ENCODE results near the gene GSK3A. TPM values are rescaled to one million over a fixed set of nuclear protein-coding genes. Genes with fewer than 3 reads are reported as not detected.

The GSK3A gene
- total RNA-seq, 1 experiment from 2014 or later, result 46.0 TPM

DNA sequence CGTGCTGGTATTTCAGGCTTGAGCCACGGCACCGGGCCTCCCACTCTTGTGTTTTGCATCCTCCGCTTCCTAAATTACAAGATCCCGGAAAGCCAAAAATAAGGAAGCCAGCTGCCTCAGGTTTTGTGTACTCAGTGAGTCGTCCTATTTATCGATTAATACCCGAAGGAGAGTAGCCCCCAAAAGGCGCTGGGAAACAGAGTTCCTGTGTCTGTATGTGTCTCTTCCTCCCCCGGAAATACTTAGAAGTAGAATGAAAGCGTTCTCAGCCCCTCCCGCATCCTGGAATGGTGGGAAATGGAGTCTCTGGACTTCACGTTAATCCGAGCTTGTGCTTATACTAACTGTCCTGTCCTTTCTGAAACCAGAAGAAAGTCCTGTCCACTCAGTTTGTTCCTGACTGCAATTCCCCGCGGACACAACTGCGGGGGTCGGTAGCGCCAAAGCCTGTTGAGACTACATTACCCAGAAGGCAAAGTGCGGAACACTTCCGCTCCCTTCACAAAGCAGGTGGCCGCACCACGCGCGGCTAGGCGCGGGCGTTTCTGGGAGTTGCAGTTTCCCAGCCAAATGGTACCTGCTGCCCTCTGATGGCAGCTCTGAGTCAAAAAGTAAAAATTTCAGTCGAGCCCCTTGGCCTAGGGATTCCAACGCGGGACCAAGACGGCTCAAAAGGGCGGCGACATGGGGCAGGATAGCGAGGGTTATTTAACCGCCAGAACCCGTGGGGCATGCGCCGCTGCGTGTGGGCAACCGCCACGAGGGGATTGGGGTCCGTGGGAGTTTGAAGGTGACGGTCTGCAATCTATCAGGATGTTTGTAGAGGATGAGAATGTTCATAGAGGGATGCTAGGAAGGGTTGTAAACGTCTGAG, 2.2 kb upstream of the GSK3A start:
- in situ Hi-C loops (cut with HindIII; ENCODE audit: low pct_unique_long_range_greater_than_20kb, low sequenced_read_pairs) (no loop called here), intact Hi-C loops (cut with micrococcal nuclease; ENCODE audit: unreplicated experiment) (loop anchor here (5.0 kb wide), 1 partner anchor 38 kb away; no protein-coding TSS in a partner anchor)
- Histone ChIP-seq H3K9me3 (ENCODE audit: control insufficient read depth, insufficient read depth, low read depth, low read length) (no peaks in the 10 kb centered on the region), H3K4me3 (ENCODE audit: low read depth in 2 of 2, low read length in 2 of 2) (peak overlapping the region; percentile 73 to 80), H3K27me3 (ENCODE audit: control insufficient read depth, insufficient read depth, low read length) (no peaks in the 10 kb centered on the region), H3K27ac (ENCODE audit: low read length) (peak overlapping the region; percentile 92), H3K36me3 (ENCODE audit: control insufficient read depth, insufficient read depth, low read length) (peaks cover 5% of the 10 kb centered on the region; the same call in 1 of the 2 replicates), H3K4me1 (ENCODE audit: control insufficient read depth, insufficient read depth, low read length) (peaks cover 27% of the 10 kb centered on the region)
- ChIA-PET CTCF (interaction anchor here (0.5 to 4.5 kb wide), 3 partner anchors 17 to 81 kb away, joined by 3 to 38 read pairs (median 4); no protein-coding TSS in a partner anchor), POLR2A (no interaction called here)
- TF ChIP-seq REST (IDR thresholded peaks at IDR 0.05; ENCODE audit: insufficient read depth in 1 of 2, low read depth in 2 of 2, low read length in 1 of 2) (no peak), CTCF (IDR thresholded peaks at IDR 0.05) (peak; percentile 79), POLR2AphosphoS5 (IDR thresholded peaks at IDR 0.05; ENCODE audit: low read depth, low read length) (no peak), TCF7L2 (IDR thresholded peaks at IDR 0.05; ENCODE audit: low read depth, low read length) (peak; percentile 69)
- ATAC-seq (peak; percentile 61), DNase-seq (ENCODE audit: low read depth, low spot score) (peak; percentile 86)
- BruUV-seq (replicated peaks), result no TSS peak

- Histone ChIP-seq H3K4me1 (ENCODE audit: control insufficient read depth, insufficient read depth, low read length) (peaks cover 21% of the 10 kb centered on the region), H3K9me3 (ENCODE audit: control insufficient read depth, insufficient read depth, low read depth, low read length) (no peaks in the 10 kb centered on the region), H3K27ac (ENCODE audit: low read length) (peak overlapping the region; percentile 94), H3K27me3 (ENCODE audit: control insufficient read depth, insufficient read depth, low read length) (no peaks in the 10 kb centered on the region), H3K36me3 (ENCODE audit: control insufficient read depth, insufficient read depth, low read length) (peaks cover 5% of the 10 kb centered on the region; the same call in 1 of the 2 replicates), H3K4me3 (ENCODE audit: low read depth in 2 of 2, low read length in 2 of 2) (peak overlapping the region; percentile 73 to 93)
- intact Hi-C loops (cut with micrococcal nuclease; ENCODE audit: unreplicated experiment) (no loop called here), in situ Hi-C loops (cut with HindIII; ENCODE audit: low pct_unique_long_range_greater_than_20kb, low sequenced_read_pairs) (no loop called here)
- ATAC-seq (no peak), DNase-seq (ENCODE audit: low read depth, low spot score) (no peak)
- no peak for TF ChIP-seq SIN3A (IDR thresholded peaks at IDR 0.05; ENCODE audit: borderline replicate concordance, insufficient read depth, low read depth, low read length)
- TF ChIP-seq TCF7L2 (IDR thresholded peaks at IDR 0.05; ENCODE audit: low read depth, low read length), result no peak
- TF ChIP-seq REST (IDR thresholded peaks at IDR 0.05; ENCODE audit: insufficient read depth in 1 of 2, low read depth in 2 of 2, low read length in 1 of 2), result no peak
- no peak for TF ChIP-seq POLR2AphosphoS5 (IDR thresholded peaks at IDR 0.05; ENCODE audit: low read depth, low read length)
- TF ChIP-seq CTCF (IDR thresholded peaks at IDR 0.05), result no peak
- no TSS peak for BruUV-seq (replicated peaks)
- ChIA-PET CTCF (no interaction called here), POLR2A (no interaction called here)
Measured at GRCh38 chr19:42242069-42242511, 312 bp downstream of the GSK3A start.

Data from Panc1 (cell line).